DOHH2 (cell line): ENCODE measurements around the gene GLIS2.
A peak's percentile ranks its signal among the peaks of the same experiment; 100 is the strongest.

Experiments
- H3F3A ChIP-seq: fragments of 200-600 bp; sonication (generic), shearing (Covaris generic); 2 replicates; pipeline ENCODE4 v1.6.0; 2016; ENCODE audit warnings: antibody characterized with exemption, mild to moderate bottlenecking; ENCODE audit not compliant: control insufficient read depth, insufficient read depth
- H3K27ac ChIP-seq: fragments of 200-600 bp; sonication (generic); 2 replicates; pipeline ENCODE4 v1.5.1; 2014; ENCODE audit warnings: low read depth, mild to moderate bottlenecking, low read length, moderate library complexity
- H3K27me3 ChIP-seq: fragments of 200-600 bp; sonication (generic); 2 replicates; pipeline ENCODE4 v1.6.1; 2014; ENCODE audit warnings: mild to moderate bottlenecking, low read length, mixed read lengths; ENCODE audit not compliant: control insufficient read depth
- H3K36me3 ChIP-seq: fragments of 200-600 bp; sonication (generic); 2 replicates; pipeline ENCODE4 v1.6.1; 2014; ENCODE audit warnings: mild to moderate bottlenecking, low read length, moderate library complexity, mixed read lengths; ENCODE audit not compliant: control insufficient read depth
- H3K4me1 ChIP-seq: fragments of 200-600 bp; sonication (generic); 2 replicates; pipeline ENCODE4 v1.6.1; 2014; ENCODE audit warnings: mild to moderate bottlenecking, low read length, mixed read lengths; ENCODE audit not compliant: control insufficient read depth
- H3K4me2 ChIP-seq: fragments of 200-600 bp; sonication (generic); 2 replicates; pipeline ENCODE4 v1.6.0; 2014; ENCODE audit warnings: mild to moderate bottlenecking, low read length, moderate library complexity
- H3K4me3 ChIP-seq: fragments of 200-600 bp; sonication (generic); 2 replicates; pipeline ENCODE4 v1.5.1; 2014; ENCODE audit warnings: mild to moderate bottlenecking, low read length, mixed read lengths
- H3K79me2 ChIP-seq: fragments of 200-600 bp; sonication (generic); 2 replicates; pipeline ENCODE4 v1.6.1; 2014; ENCODE audit warnings: mild to moderate bottlenecking, low read length, mixed read lengths; ENCODE audit not compliant: control insufficient read depth
- H3K9me2 ChIP-seq: fragments of 200-600 bp; sonication (generic); replicated peaks from 2 replicates; pipeline ENCODE4 v1.6.1; 2014; ENCODE audit warnings: mild to moderate bottlenecking, low read length, mixed read lengths; ENCODE audit not compliant: control insufficient read depth
- H3K9me3 ChIP-seq: fragments of 200-600 bp; sonication (generic); 2 replicates; pipeline ENCODE4 v1.6.1; 2014; ENCODE audit warnings: antibody characterized with exemption, low read length, mixed read lengths; ENCODE audit not compliant: control insufficient read depth, insufficient read depth
- H4K20me1 ChIP-seq: fragments of 200-600 bp; sonication (generic); 2 replicates; pipeline ENCODE4 v1.6.0; 2014; ENCODE audit warnings: low read depth, mild to moderate bottlenecking, antibody characterized with exemption, low read length, moderate library complexity; ENCODE audit not compliant: control insufficient read depth, insufficient read depth
- EZH2phosphoT487 ChIP-seq: fragments of 200-600 bp; sonication (generic); IDR thresholded peaks from 2 replicates; pipeline ENCODE4 v1.6.1; 2017; ENCODE audit warnings: borderline replicate concordance, mild to moderate bottlenecking, antibody characterized with exemption, low read length, moderate library complexity, mixed read lengths
- TF ChIP-seq, protein P1 (sequence below): fragments of 200-600 bp; sonication (generic); IDR thresholded peaks from one replicate; pipeline ENCODE4 v1.5.1; 2014; ENCODE audit warnings: antibody characterized with exemption, mild to moderate bottlenecking, low read depth, low read length; ENCODE audit not compliant: poor library complexity, severe bottlenecking

The GLIS2 gene

DNA sequence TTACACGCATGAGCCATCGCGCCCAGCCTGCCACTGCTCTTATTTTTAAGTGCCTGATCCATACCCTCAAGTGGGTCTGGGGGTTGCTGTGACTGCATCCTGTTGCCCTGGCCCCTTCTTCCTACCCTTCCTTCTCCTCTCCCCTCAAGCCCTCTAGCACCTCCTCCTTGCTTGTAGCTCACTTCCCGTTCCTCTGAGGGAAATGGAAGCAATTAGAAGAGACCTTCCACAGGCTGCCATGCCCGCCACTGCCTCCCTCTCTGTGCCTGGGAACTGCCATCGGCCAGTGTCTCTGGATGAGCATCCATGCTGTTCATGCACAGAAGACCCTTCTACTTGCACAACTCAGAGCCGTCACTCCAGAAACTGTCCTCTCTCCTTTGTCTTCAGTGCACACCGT lies 32.4 kb upstream of the GLIS2 start:
- Histone ChIP-seq H3K27me3 (no peaks in the 10 kb centered on the region; the same call in 1 of the 2 replicates), H4K20me1 (no peaks in the 10 kb centered on the region), H3K36me3 (no peaks in the 10 kb centered on the region), H3K79me2 (no peaks in the 10 kb centered on the region), H3K4me3 (no peak overlapping the region), H3K4me1 (peaks cover 6% of the 10 kb centered on the region), H3K9me2 (no peaks in the 10 kb centered on the region), H3K4me2 (no peak overlapping the region), H3K27ac (no peak overlapping the region), H3F3A (no peaks in the 10 kb centered on the region), H3K9me3 (no peaks in the 10 kb centered on the region)
- no peak for TF ChIP-seq EZH2phosphoT487
- TF ChIP-seq, protein P1, sequence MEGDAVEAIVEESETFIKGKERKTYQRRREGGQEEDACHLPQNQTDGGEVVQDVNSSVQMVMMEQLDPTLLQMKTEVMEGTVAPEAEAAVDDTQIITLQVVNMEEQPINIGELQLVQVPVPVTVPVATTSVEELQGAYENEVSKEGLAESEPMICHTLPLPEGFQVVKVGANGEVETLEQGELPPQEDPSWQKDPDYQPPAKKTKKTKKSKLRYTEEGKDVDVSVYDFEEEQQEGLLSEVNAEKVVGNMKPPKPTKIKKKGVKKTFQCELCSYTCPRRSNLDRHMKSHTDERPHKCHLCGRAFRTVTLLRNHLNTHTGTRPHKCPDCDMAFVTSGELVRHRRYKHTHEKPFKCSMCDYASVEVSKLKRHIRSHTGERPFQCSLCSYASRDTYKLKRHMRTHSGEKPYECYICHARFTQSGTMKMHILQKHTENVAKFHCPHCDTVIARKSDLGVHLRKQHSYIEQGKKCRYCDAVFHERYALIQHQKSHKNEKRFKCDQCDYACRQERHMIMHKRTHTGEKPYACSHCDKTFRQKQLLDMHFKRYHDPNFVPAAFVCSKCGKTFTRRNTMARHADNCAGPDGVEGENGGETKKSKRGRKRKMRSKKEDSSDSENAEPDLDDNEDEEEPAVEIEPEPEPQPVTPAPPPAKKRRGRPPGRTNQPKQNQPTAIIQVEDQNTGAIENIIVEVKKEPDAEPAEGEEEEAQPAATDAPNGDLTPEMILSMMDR: no peak

DNA sequence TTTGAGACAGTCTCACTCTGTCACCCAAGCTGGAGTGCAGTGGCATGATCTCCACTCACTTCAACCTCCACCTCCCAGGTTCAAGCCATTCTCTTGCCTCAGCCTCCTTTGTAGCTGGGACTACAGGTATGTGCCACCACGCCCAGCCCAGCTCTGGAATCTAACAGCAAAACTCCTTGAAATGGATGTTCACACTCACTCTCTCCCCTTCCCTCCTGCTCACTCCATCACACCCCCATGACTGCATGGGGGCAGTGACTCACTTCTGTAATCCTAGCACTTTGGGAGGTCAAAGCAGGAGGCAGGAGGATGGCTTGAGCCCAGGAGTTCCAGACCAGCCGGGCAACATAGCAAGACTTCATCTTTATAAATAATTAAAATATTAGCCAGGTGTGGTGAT lies 31.9 kb upstream of the GLIS2 start:
- Histone ChIP-seq H3K27me3 (no peaks in the 10 kb centered on the region; the same call in 1 of the 2 replicates), H3K4me1 (peaks cover 8% of the 10 kb centered on the region), H4K20me1 (no peaks in the 10 kb centered on the region), H3K79me2 (no peaks in the 10 kb centered on the region), H3K36me3 (no peaks in the 10 kb centered on the region), H3F3A (no peaks in the 10 kb centered on the region), H3K9me2 (no peaks in the 10 kb centered on the region), H3K4me2 (no peak overlapping the region), H3K4me3 (no peak overlapping the region), H3K27ac (no peak overlapping the region), H3K9me3 (no peaks in the 10 kb centered on the region)
- TF ChIP-seq EZH2phosphoT487: no peak

DNA sequence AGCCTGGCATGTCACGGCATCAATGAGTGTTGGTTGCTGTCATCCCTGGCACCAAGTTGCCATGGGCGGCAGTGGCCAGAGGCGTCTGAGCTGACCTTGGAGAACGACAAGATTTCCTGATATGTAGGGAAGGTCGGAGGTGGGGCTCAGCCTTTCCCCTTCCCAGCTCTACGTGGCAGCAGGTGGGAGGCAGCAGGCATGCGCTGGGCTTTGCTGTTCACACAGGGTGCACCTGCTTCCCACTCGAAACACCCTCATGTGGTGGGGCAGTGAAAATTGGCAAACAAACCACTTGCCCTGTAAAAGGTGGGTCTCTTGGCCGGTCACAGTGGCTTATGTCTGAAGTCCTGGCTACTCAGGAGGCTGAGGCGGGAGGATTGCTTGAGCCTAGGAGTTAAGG lies 30.7 kb upstream of the GLIS2 start:
- H3K79me2 ChIP-seq: no peaks in the 10 kb centered on the region
- no peaks in the 10 kb centered on the region for H3F3A ChIP-seq
- H3K4me1 ChIP-seq: peaks cover 8% of the 10 kb centered on the region
- H3K9me3 ChIP-seq: no peaks in the 10 kb centered on the region
- no peak overlapping the region for H3K27ac ChIP-seq
- H3K4me2 ChIP-seq: no peak overlapping the region
- H3K27me3 ChIP-seq: no peaks in the 10 kb centered on the region; the same call in 1 of the 2 replicates
- H4K20me1 ChIP-seq: no peaks in the 10 kb centered on the region
- no peak for TF ChIP-seq EZH2phosphoT487
- TF ChIP-seq, protein P1: no peak
- no peak overlapping the region for H3K4me3 ChIP-seq
- no peaks in the 10 kb centered on the region for H3K36me3 ChIP-seq
- H3K9me2 ChIP-seq: no peaks in the 10 kb centered on the region

DNA sequence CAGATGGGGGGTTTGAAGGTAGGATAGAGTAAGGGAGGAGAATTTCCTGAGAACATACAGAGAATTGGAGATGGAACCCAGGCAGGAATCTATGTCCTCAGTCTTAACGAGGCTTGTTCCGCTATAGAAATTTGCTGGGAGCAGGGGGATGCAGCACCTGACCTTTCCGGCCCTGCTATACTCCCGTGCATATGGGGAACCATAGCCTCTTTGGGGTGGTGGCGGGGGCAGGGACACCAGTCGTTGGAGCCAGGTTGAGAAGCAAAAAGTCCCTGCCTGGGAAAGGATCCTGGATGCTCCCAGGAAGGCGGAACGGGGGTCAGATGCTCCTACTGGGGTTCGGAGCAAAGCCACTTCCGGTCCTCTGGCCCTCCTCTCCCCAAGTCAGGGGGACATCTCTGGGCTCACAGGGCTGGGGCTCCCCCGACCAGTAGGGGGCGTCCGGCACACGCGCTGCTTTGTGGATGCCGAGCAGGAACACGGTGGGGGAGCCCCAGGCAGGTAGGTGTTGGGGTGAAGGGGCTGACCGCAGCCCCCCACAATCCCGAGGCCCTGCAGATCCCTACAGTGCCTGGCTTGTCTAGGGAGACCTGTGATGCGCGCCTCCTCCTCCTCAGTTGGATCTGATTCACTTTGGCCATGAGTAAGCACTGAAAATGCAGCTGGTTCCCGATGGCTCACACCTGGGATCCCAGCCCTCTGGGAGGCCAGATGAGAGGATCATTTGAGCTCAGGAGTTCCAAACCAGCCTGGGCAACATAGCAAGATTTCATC lies 27.5 kb upstream of the GLIS2 start:
- Histone ChIP-seq H3K9me2 (no peaks in the 10 kb centered on the region), H3K4me2 (peak overlapping the region; percentile 51), H3K36me3 (no peaks in the 10 kb centered on the region), H4K20me1 (no peaks in the 10 kb centered on the region), H3K27ac (no peak overlapping the region), H3F3A (no peaks in the 10 kb centered on the region), H3K9me3 (no peaks in the 10 kb centered on the region), H3K79me2 (no peaks in the 10 kb centered on the region), H3K4me1 (peaks cover 8% of the 10 kb centered on the region), H3K27me3 (no peaks in the 10 kb centered on the region), H3K4me3 (peak overlapping the region; percentile 31)
- TF ChIP-seq EZH2phosphoT487: no peak
- TF ChIP-seq, protein P1: peak; percentile 100
